GM20000 (cell line): ENCODE data around the gene PLAA.
"Not testable (repeated sequence)": the region's sequence is repeated elsewhere in the genome, so short reads cannot be mapped to it uniquely, and the experiment has no call there.

Experiments
- DNase-seq: peaks from one replicate; pipeline ENCODE4 v3.0.0; 2012; ENCODE audit warnings: low spot score
- CTCF ChIP-seq: IDR thresholded peaks from 2 replicates; pipeline ENCODE4 v1.5.1; 2012; ENCODE audit warnings: mild to moderate bottlenecking, control low read depth; ENCODE audit errors: extremely low read depth, missing control alignments

Gene PLAA

GRCh38 chr9:26892251-26893029 lies 54.6 kb downstream of the PLAA start, which contains the start of gene CAAP1:
Gene CAAP1, minus strand, starts transcription at chr9:26892802. Its CDS starts 87 bp downstream, at chr9:26892715.
- DNase-seq: peak; percentile 92
- peak; percentile 40 for TF ChIP-seq CTCF

GRCh38 chr9:26891726-26892125 lies 55.3 kb downstream of the PLAA start:
- DNase-seq: peak; percentile 9
- no peak for TF ChIP-seq CTCF

GRCh38 chr9:26888271-26888670 lies 58.8 kb downstream of the PLAA start:
- DNase-seq: no peak
- no peak for TF ChIP-seq CTCF

GRCh38 chr9:26882154-26882553 lies 64.9 kb downstream of the PLAA start:
- TF ChIP-seq CTCF: no peak
- no peak for DNase-seq

- no peak for DNase-seq
- TF ChIP-seq CTCF: no peak
These were observed 66.8 kb downstream of the PLAA start for GRCh38 chr9:26880262-26880661.

- DNase-seq: not testable (repeated sequence)
These were observed 71.9 kb downstream of the PLAA start for GRCh38 chr9:26875155-26875554.

- TF ChIP-seq CTCF: no peak
- no peak for DNase-seq
These were observed 76.8 kb downstream of the PLAA start for GRCh38 chr9:26870292-26870691.

GRCh38 chr9:26863074-26863473 lies 84.0 kb downstream of the PLAA start:
- TF ChIP-seq CTCF: no peak
- no peak for DNase-seq
